Cardiac muscle cell (in vitro differentiated cells and primary cell): ENCODE results near the gene FBXO47. TPM values are rescaled to one million over a fixed set of nuclear protein-coding genes. Genes with fewer than 3 reads are reported as not detected.

Experiments
- DNase-seq, 2 donors: peaks; one replicate each; pipeline versions ENCODE4 v3.0.0 to v3.0.0-alpha.2; 2010 to 2017; ENCODE audit warnings: low read depth in 1 of 2, low spot score in 1 of 2
- H3K27ac ChIP-seq: fragments of 200-600 bp; sonication (generic); 2 replicates; pipeline ENCODE4 v1.5.1; 2016
- H3K27me3 ChIP-seq: fragments of 200-600 bp; sonication (generic); 2 replicates; pipeline ENCODE4 v1.6.0; 2016; ENCODE audit warnings: control low read depth
- H3K36me3 ChIP-seq: fragments of 200-600 bp; sonication (generic); 2 replicates; pipeline ENCODE4 v1.5.1; 2016; ENCODE audit warnings: control low read depth
- H3K4me1 ChIP-seq: fragments of 200-600 bp; sonication (generic); 2 replicates; pipeline ENCODE4 v1.8.1; 2017; ENCODE audit warnings: low read depth, mild to moderate bottlenecking, mixed run types
- H3K4me3 ChIP-seq: fragments of 200-600 bp; sonication (generic); 2 replicates; pipeline ENCODE4 v1.5.1; 2016; ENCODE audit warnings: mild to moderate bottlenecking
- H3K9me3 ChIP-seq: fragments of 200-600 bp; sonication (generic); 2 replicates; pipeline ENCODE4 v1.5.1; 2017; ENCODE audit warnings: low read depth, mild to moderate bottlenecking, control low read depth
- CTCF ChIP-seq: IDR thresholded peaks from 2 replicates; pipeline ENCODE4 v1.5.1; 2012; ENCODE audit warnings: low read depth, mild to moderate bottlenecking, low read length
- polyA plus RNA-seq: library from polyadenylated mRNA; unstranded; fragments of >200 nt; fragmentation: Nextera tagmentation; extraction: Ambion mirVana; gene quantifications from 2 replicates; pipeline ENCODE4 v1.2.1, GENCODE V29; 2016
- total RNA-seq: library from RNA; depleted of rRNA; stranded (reverse); fragments of >200 nt; gene quantifications from 2 replicates; pipeline ENCODE4 v1.2.3, GENCODE V29; 2016

Gene FBXO47
- total and polyA plus RNA-seq, 2 experiments from 2014 or later = not detected

- no peaks in the 10 kb centered on the region for H3K36me3 ChIP-seq
- peak overlapping the region; percentile 19 for H3K27ac ChIP-seq
- DNase-seq = no peak
- H3K27me3 ChIP-seq = no peaks in the 10 kb centered on the region
- TF ChIP-seq CTCF = no peak
- H3K4me1 ChIP-seq = peaks cover 4% of the 10 kb centered on the region
- H3K9me3 ChIP-seq = no peaks in the 10 kb centered on the region
- H3K4me3 ChIP-seq = no peak overlapping the region
Observed at GRCh38 chr17:38906460-38907228, 60.6 kb downstream of the FBXO47 start.

- H3K27me3 ChIP-seq = no peaks in the 10 kb centered on the region
- H3K27ac ChIP-seq = no peak overlapping the region
- peaks cover 17% of the 10 kb centered on the region for H3K4me1 ChIP-seq
- no peaks in the 10 kb centered on the region for H3K9me3 ChIP-seq
- H3K36me3 ChIP-seq = no peaks in the 10 kb centered on the region
- no peak for DNase-seq
- no peak overlapping the region for H3K4me3 ChIP-seq
- TF ChIP-seq CTCF = no peak
Observed at GRCh38 chr17:38905375-38905774, 61.8 kb downstream of the FBXO47 start.

- DNase-seq = no peak
- Histone ChIP-seq H3K4me1 (peaks cover 18% of the 10 kb centered on the region), H3K27ac (no peak overlapping the region), H3K9me3 (no peaks in the 10 kb centered on the region), H3K4me3 (no peak overlapping the region), H3K27me3 (no peaks in the 10 kb centered on the region), H3K36me3 (no peaks in the 10 kb centered on the region)
- TF ChIP-seq CTCF = no peak
Observed at GRCh38 chr17:38904892-38905291, 62.3 kb downstream of the FBXO47 start.

GRCh38 chr17:38903404-38903803 is 63.8 kb downstream of the FBXO47 start:
- H3K27ac ChIP-seq = no peak overlapping the region
- DNase-seq = no peak
- H3K9me3 ChIP-seq = no peaks in the 10 kb centered on the region
- H3K4me1 ChIP-seq = peaks cover 18% of the 10 kb centered on the region
- no peak for TF ChIP-seq CTCF
- H3K4me3 ChIP-seq = no peak overlapping the region
- no peaks in the 10 kb centered on the region for H3K27me3 ChIP-seq
- no peaks in the 10 kb centered on the region for H3K36me3 ChIP-seq

GRCh38 chr17:38900978-38901656 is 66.1 kb downstream of the FBXO47 start:
- peak overlapping the region; percentile 76 for H3K27ac ChIP-seq
- H3K4me1 ChIP-seq = peaks cover 18% of the 10 kb centered on the region
- H3K9me3 ChIP-seq = no peaks in the 10 kb centered on the region
- H3K27me3 ChIP-seq = no peaks in the 10 kb centered on the region
- H3K36me3 ChIP-seq = no peaks in the 10 kb centered on the region
- peak; percentile 3 for TF ChIP-seq CTCF
- no peak overlapping the region for H3K4me3 ChIP-seq
- peak; percentile 69 to 99 for DNase-seq
